ENCODE measurements around the gene CLIC3.

GRCh38 chr9:137037035-137037434 is 40.7 kb upstream of the CLIC3 start:
- no peak for TF ChIP-seq CTCF (conservative IDR thresholded peaks at IDR 0.05)
- no peak for TF ChIP-seq EZH2 (IDR thresholded peaks at IDR 0.05; ENCODE audit: low read depth)
